ENCODE data around the gene PRAMEF11. TPM values are rescaled to one million over a fixed set of nuclear protein-coding genes. Genes with fewer than 3 reads are reported as not detected.
"Not testable (repeated sequence)": the region's sequence is repeated elsewhere in the genome, so short reads cannot be mapped to it uniquely, and the experiment has no call there.

Gene PRAMEF11
- not detected in 2 replicates for total RNA-seq

DNA sequence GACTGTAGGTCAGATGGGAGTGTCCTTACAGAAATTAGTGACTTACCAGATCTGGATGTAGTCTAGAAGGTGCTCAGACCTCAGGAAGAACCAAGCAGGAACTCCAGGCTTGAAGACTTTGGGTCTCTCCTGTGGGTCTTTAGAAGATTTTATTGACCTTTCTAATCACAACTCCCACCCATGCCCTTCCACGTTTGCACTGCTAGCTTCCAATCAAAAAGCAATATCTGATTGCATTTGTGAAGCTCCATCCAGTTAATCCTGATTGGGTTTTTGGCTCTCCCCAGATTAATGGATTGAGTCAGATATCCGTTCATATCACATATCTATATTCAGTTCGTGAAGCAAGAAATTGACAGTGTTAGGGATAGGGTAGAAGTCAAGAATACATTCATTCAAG lies at the start of gene PRAMEF11:
TSS of gene PRAMEF11 (minus strand) at position 101 of the 400 bp plus-strand sequence. CDS start 2,621 bp downstream, outside the sequence.
- H3K27ac Mint-ChIP-seq; H3K9me3 Mint-ChIP-seq; H3K4me1 Mint-ChIP-seq (ENCODE audit: low read depth); H3K36me3 Mint-ChIP-seq (ENCODE audit: low read depth); H3K4me3 Mint-ChIP-seq; H3K27me3 Mint-ChIP-seq (ENCODE audit: insufficient read depth); DNase-seq (ENCODE audit: low spot score); intact Hi-C loops (cut with micrococcal nuclease): not testable (repeated sequence)

GRCh38 chr1:12878453-12878852 lies 47.2 kb upstream of the PRAMEF11 start:
- DNase-seq (ENCODE audit: low spot score); H3K9me3 Mint-ChIP-seq; H3K36me3 Mint-ChIP-seq (ENCODE audit: low read depth); H3K27ac Mint-ChIP-seq; H3K27me3 Mint-ChIP-seq (ENCODE audit: insufficient read depth); H3K4me1 Mint-ChIP-seq (ENCODE audit: low read depth); intact Hi-C loops (cut with micrococcal nuclease); H3K4me3 Mint-ChIP-seq: not testable (repeated sequence)

- H3K36me3 Mint-ChIP-seq (ENCODE audit: low read depth); H3K27ac Mint-ChIP-seq; H3K27me3 Mint-ChIP-seq (ENCODE audit: insufficient read depth); intact Hi-C loops (cut with micrococcal nuclease); DNase-seq (ENCODE audit: low spot score); H3K4me3 Mint-ChIP-seq; H3K4me1 Mint-ChIP-seq (ENCODE audit: low read depth); H3K9me3 Mint-ChIP-seq: not testable (repeated sequence)
Observed at GRCh38 chr1:12863131-12863880, 32.1 kb upstream of the PRAMEF11 start.

- DNase-seq (ENCODE audit: low spot score); H3K9me3 Mint-ChIP-seq; H3K36me3 Mint-ChIP-seq (ENCODE audit: low read depth); H3K27ac Mint-ChIP-seq; H3K4me1 Mint-ChIP-seq (ENCODE audit: low read depth); H3K27me3 Mint-ChIP-seq (ENCODE audit: insufficient read depth); H3K4me3 Mint-ChIP-seq; intact Hi-C loops (cut with micrococcal nuclease): not testable (repeated sequence)
Observed at GRCh38 chr1:12856786-12857185, 25.6 kb upstream of the PRAMEF11 start, which contains the start of gene PRAMEF2. PRAMEF2 (plus strand) TSS chr1:12857086; CDS start chr1:12859010, 1,924 bp downstream.

DNA sequence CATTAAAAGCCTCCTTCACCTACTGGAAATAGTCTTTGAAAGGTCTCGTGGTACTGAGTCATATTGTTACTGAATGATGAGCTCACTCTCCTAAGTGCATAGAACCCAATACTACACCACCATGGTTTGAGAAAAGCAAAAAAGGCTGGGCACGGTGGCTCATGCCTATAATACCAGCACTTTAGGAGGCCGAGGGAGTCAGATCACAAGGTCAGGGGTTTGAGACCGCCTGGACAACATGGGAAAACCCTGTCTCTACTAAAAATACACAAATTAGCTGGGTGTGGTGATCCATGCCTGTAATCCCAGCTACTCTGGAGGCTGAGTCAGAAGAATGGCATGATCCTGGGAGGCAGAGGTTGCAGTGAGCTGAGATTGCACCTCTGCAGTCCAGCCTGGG lies 20.6 kb upstream of the PRAMEF11 start:
- Mint-ChIP-seq H3K27ac (no peak overlapping the region), H3K36me3 (ENCODE audit: low read depth) (no peaks in the 10 kb centered on the region), H3K4me3 (no peak overlapping the region), H3K4me1 (ENCODE audit: low read depth) (no peaks in the 10 kb centered on the region), H3K9me3 (peaks cover 10% of the 10 kb centered on the region), H3K27me3 (ENCODE audit: insufficient read depth) (no peaks in the 10 kb centered on the region)
- DNase-seq (ENCODE audit: low spot score): no peak
- intact Hi-C loops (cut with micrococcal nuclease): no loop called here

- intact Hi-C loops (cut with micrococcal nuclease); H3K36me3 Mint-ChIP-seq (ENCODE audit: low read depth); H3K4me1 Mint-ChIP-seq (ENCODE audit: low read depth): not testable (repeated sequence)
Observed at GRCh38 chr1:12848620-12849019, 17.4 kb upstream of the PRAMEF11 start, which contains the start of gene HNRNPCL1. HNRNPCL1 (minus strand) TSS chr1:12848720; CDS start chr1:12848289, 431 bp downstream.

DNA sequence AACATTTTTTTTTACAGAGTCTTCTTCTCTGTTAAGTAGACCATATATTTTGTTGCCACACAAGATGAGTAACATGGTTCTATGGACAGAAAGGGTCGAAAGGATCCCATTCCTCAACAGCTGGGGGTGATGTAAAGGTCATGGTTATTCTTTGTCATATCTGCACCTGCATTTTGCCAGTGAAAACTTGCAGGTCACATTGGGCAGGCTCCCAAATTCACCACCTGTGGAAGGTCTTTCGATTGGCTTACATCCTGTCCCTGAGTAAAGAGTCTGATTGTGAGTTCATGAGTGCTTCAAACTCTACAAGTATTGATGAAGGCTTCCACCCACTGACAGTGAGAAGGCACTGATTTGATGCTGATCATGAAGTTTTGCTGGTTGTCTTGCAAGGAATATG lies 2.0 kb upstream of the PRAMEF11 start:
- H3K4me3 Mint-ChIP-seq; H3K9me3 Mint-ChIP-seq; H3K36me3 Mint-ChIP-seq (ENCODE audit: low read depth); intact Hi-C loops (cut with micrococcal nuclease); H3K27ac Mint-ChIP-seq; H3K4me1 Mint-ChIP-seq (ENCODE audit: low read depth); H3K27me3 Mint-ChIP-seq (ENCODE audit: insufficient read depth); DNase-seq (ENCODE audit: low spot score): not testable (repeated sequence)

More at GRCh38 chr1:12848620-12849019, 17.4 kb upstream of the PRAMEF11 start, which contains the start of gene HNRNPCL1:
- H3K4me3 Mint-ChIP-seq; H3K27ac Mint-ChIP-seq; H3K27me3 Mint-ChIP-seq (ENCODE audit: insufficient read depth); H3K9me3 Mint-ChIP-seq; DNase-seq (ENCODE audit: low spot score): not testable (repeated sequence)

- H3K36me3 Mint-ChIP-seq (ENCODE audit: low read depth): not testable (repeated sequence)
Observed at GRCh38 chr1:12819061-12819460, 12.1 kb downstream of the PRAMEF11 start.

DNA sequence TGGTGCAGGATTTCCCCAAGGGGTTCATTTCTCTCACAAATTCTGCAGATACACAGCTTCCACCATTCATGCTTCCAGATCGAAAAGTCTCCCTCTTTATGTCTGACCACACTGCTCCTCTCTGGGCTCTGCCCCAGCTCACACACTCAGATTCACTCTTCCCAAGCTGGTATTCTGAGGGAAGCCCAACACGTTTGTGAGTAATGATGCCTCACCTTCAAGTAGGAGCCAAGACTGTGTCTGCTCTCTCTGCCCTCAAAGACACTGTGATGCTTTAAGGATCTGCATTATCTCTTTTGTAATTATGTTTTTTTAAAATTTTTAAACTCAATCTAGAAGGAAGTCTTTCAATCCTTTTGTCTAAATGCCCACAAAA lies 19.8 kb downstream of the PRAMEF11 start:
- Mint-ChIP-seq H3K4me3 (no peak overlapping the region), H3K9me3 (no peaks in the 10 kb centered on the region), H3K27me3 (ENCODE audit: insufficient read depth) (peaks cover 4% of the 10 kb centered on the region), H3K36me3 (ENCODE audit: low read depth) (no peaks in the 10 kb centered on the region), H3K4me1 (ENCODE audit: low read depth) (no peaks in the 10 kb centered on the region), H3K27ac (no peak overlapping the region)
- intact Hi-C loops (cut with micrococcal nuclease): no loop called here
- DNase-seq (ENCODE audit: low spot score): no peak

More at GRCh38 chr1:12819061-12819460, 12.1 kb downstream of the PRAMEF11 start:
- H3K9me3 Mint-ChIP-seq; intact Hi-C loops (cut with micrococcal nuclease); H3K27ac Mint-ChIP-seq; H3K27me3 Mint-ChIP-seq (ENCODE audit: insufficient read depth); H3K4me1 Mint-ChIP-seq (ENCODE audit: low read depth); H3K4me3 Mint-ChIP-seq; DNase-seq (ENCODE audit: low spot score): not testable (repeated sequence)

DNA sequence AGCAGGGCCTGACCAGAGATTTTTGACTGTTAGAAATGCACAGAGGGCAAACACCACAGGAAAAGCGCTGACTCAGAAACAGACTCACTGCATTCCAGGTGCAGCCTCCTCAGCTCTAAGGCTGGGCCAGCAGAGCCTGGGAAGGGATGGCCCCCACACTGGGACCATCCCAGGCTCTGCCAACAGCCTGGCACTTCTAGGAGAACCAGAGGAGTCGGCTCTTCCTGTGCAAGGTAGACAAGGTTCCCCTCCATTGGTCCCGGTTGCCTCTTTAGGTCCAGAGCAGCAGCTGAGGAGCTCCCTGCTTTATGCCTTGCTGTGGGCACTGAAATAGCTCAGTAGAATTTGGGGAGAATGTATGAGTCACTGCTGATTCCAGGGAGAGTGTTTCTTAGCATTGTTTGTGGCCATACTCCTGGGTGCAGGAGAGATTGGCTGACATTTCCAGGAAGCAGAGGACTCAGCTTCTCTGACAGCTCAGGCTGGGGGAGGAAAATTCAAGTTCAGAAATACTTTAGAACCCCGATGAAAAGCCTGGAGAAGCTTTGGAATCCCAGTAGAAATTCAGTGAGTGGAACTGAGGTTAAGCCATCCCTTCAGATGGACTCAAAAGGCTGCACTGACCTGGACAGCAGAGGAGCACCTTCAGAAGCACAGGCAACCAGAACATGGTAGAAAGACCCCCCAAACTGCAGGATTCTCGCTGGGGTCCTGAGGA lies 20.4 kb downstream of the PRAMEF11 start:
- intact Hi-C loops (cut with micrococcal nuclease): no loop called here
- Mint-ChIP-seq H3K27ac (no peak overlapping the region), H3K36me3 (ENCODE audit: low read depth) (no peaks in the 10 kb centered on the region), H3K4me1 (ENCODE audit: low read depth) (no peaks in the 10 kb centered on the region), H3K27me3 (ENCODE audit: insufficient read depth) (peaks cover 4% of the 10 kb centered on the region), H3K4me3 (no peak overlapping the region), H3K9me3 (no peaks in the 10 kb centered on the region)
- DNase-seq (ENCODE audit: low spot score): no peak

GRCh38 chr1:12809933-12810332 lies 21.3 kb downstream of the PRAMEF11 start:
- intact Hi-C loops (cut with micrococcal nuclease): no loop called here
- no peaks in the 10 kb centered on the region for H3K4me1 Mint-ChIP-seq (ENCODE audit: low read depth)
- H3K9me3 Mint-ChIP-seq: peaks cover 3% of the 10 kb centered on the region
- no peak overlapping the region for H3K4me3 Mint-ChIP-seq
- H3K36me3 Mint-ChIP-seq (ENCODE audit: low read depth): no peaks in the 10 kb centered on the region
- DNase-seq (ENCODE audit: low spot score): no peak
- peaks cover 1% of the 10 kb centered on the region for H3K27me3 Mint-ChIP-seq (ENCODE audit: insufficient read depth)
- no peak overlapping the region for H3K27ac Mint-ChIP-seq

GRCh38 chr1:12799730-12800129 lies 31.5 kb downstream of the PRAMEF11 start:
- Mint-ChIP-seq H3K4me3 (no peak overlapping the region), H3K27ac (no peak overlapping the region), H3K9me3 (peaks cover 4% of the 10 kb centered on the region), H3K36me3 (ENCODE audit: low read depth) (no peaks in the 10 kb centered on the region), H3K4me1 (ENCODE audit: low read depth) (no peaks in the 10 kb centered on the region), H3K27me3 (ENCODE audit: insufficient read depth) (peaks cover 5% of the 10 kb centered on the region)
- no peak for DNase-seq (ENCODE audit: low spot score)
- intact Hi-C loops (cut with micrococcal nuclease): no loop called here

DNA sequence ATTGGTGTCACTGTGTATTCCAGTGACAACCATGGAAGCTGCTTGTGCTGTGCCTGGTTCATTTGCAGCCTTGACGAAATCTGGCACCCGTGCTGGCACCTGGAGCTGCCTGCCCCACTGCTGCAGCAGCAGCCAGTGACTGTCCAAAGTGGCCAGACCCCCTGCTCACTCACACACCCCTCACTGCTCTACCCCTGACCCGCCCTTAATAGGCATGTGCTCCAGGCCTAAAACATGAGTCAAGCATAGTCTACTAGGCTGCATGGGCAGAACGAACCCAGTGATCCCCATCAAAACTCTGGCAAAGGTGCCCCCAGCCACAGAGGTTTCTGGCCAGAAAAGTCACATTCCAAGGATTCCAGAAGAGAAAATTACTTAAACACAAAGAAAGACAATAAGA lies 32.3 kb downstream of the PRAMEF11 start:
- no peaks in the 10 kb centered on the region for H3K4me1 Mint-ChIP-seq (ENCODE audit: low read depth)
- peaks cover 3% of the 10 kb centered on the region for H3K27me3 Mint-ChIP-seq (ENCODE audit: insufficient read depth)
- no peak for DNase-seq (ENCODE audit: low spot score)
- H3K27ac Mint-ChIP-seq: no peak overlapping the region
- intact Hi-C loops (cut with micrococcal nuclease): no loop called here
- H3K4me3 Mint-ChIP-seq: no peak overlapping the region
- H3K36me3 Mint-ChIP-seq (ENCODE audit: low read depth): no peaks in the 10 kb centered on the region
- H3K9me3 Mint-ChIP-seq: no peaks in the 10 kb centered on the region

Measured in activated T-helper 1 cell treated with anti-CD3 and anti-CD28 coated beads, Interleukin-12 subunit alpha, Interleukin-12 subunit beta, Interleukin-2, Interleukin-4 antibody, amounts not matched to agents 30 ng/mL and 10 ng/mL and 1 ng/mL, durations not matched to agents 14 hours and 24 hours and 36 hours (primary cell).